ENCODE results near the gene PLEKHG4B. TPM values are rescaled to one million over a fixed set of nuclear protein-coding genes. Genes with fewer than 3 reads are reported as not detected.
"Not testable (repeated sequence)": the region's sequence is repeated elsewhere in the genome, so short reads cannot be mapped to it uniquely, and the experiment has no call there.

The PLEKHG4B gene
- polyA plus RNA-seq, 12 donors: 0.23 to 15.1 (median 0.72) TPM; not detected in 2

- no peak for DNase-seq
Observed at GRCh38 chr5:187042-187431, 95.1 kb downstream of the PLEKHG4B start.

- DNase-seq: no peak
Observed at GRCh38 chr5:187617-188451, 95.9 kb downstream of the PLEKHG4B start.

GRCh38 chr5:188488-189481 is 96.8 kb downstream of the PLEKHG4B start:
- peak; percentile 90 for DNase-seq

- no peak for DNase-seq
Observed at GRCh38 chr5:189486-189885, 97.5 kb downstream of the PLEKHG4B start.

GRCh38 chr5:189976-190365 is 98.0 kb downstream of the PLEKHG4B start:
- DNase-seq: no peak

- no peak for DNase-seq
Observed at GRCh38 chr5:190366-191035, 98.5 kb downstream of the PLEKHG4B start.

GRCh38 chr5:191036-191948 is 99.3 kb downstream of the PLEKHG4B start, which contains the start of gene LRRC14B:
Gene LRRC14B, plus strand, starts transcription at chr5:191495. Its CDS starts 44 bp downstream, at chr5:191539.
- DNase-seq: peak; percentile 39

GRCh38 chr5:191949-192690 is 100.2 kb downstream of the PLEKHG4B start:
- DNase-seq: no peak

GRCh38 chr5:192691-192969 is 100.7 kb downstream of the PLEKHG4B start:
- DNase-seq: no peak

- DNase-seq: no peak
Observed at GRCh38 chr5:192970-193831, 101.2 kb downstream of the PLEKHG4B start.

- no peak for DNase-seq
Observed at GRCh38 chr5:194102-194501, 102.1 kb downstream of the PLEKHG4B start.

- DNase-seq: no peak
Observed at GRCh38 chr5:194603-195209, 102.7 kb downstream of the PLEKHG4B start.

GRCh38 chr5:195401-196160 is 103.6 kb downstream of the PLEKHG4B start:
- DNase-seq: no peak

GRCh38 chr5:196350-196749 is 104.4 kb downstream of the PLEKHG4B start:
- DNase-seq: no peak

- DNase-seq: not testable (repeated sequence)
Observed at GRCh38 chr5:197031-197430, 105.1 kb downstream of the PLEKHG4B start.

- no peak for DNase-seq
Observed at GRCh38 chr5:197892-198489, 106.0 kb downstream of the PLEKHG4B start.

GRCh38 chr5:198516-199196 is 106.7 kb downstream of the PLEKHG4B start:
- no peak for DNase-seq

All from muscle of arm (tissue), 12 donors.